Heart left ventricle (tissue), 16 donors: ENCODE data around the gene S1PR4. TPM values are rescaled to one million over a fixed set of nuclear protein-coding genes. Genes with fewer than 3 reads are reported as not detected.

ENCODE experiments used
- ATAC-seq, 4 donors: fragments of 200-7000 bp; cut with Tn5 transposase; one replicate each; pipeline ENCODE4 v1.9.1; 2020 to 2022; ENCODE audit warnings: moderate library complexity in 4 of 4, mild to moderate bottlenecking in 3 of 4, moderate number of reproducible peaks in 1 of 4
- DNase-seq, 5 donors: peaks; one replicate each; pipeline ENCODE4 v3.0.0-alpha.2; 2020
- H3K27ac ChIP-seq, 12 donors: fragments of 200-600 bp; sonication (generic) in 4 of 12; one replicate each; pipeline versions ENCODE4 v1.5.0 to v1.8.0; 2016 to 2022; ENCODE audit warnings: mild to moderate bottlenecking in 2 of 12
- H3K27me3 ChIP-seq, 9 donors: fragments of 200-600 bp; sonication (generic) in 2 of 9; one replicate each; pipeline versions ENCODE4 v1.5.1 to v1.8.0; 2016 to 2022; ENCODE audit warnings: mild to moderate bottlenecking in 3 of 9
- H3K36me3 ChIP-seq, 9 donors: fragments of 200-600 bp; sonication (generic) in 2 of 9; one replicate each; pipeline versions ENCODE4 v1.5.0 to v1.8.0; 2018 to 2022; ENCODE audit warnings: mild to moderate bottlenecking in 2 of 9
- H3K4me1 ChIP-seq, 12 donors: fragments of 200-600 bp; sonication (generic) in 4 of 12; one replicate each; pipeline versions ENCODE4 v1.5.0 to v1.8.0; 2016 to 2022; ENCODE audit warnings: mild to moderate bottlenecking in 3 of 12
- H3K4me3 ChIP-seq, 12 donors: fragments of 200-600 bp; sonication (generic) in 4 of 12; one replicate each; pipeline versions ENCODE4 v1.5.0 to v1.8.0; 2017 to 2022; ENCODE audit warnings: mild to moderate bottlenecking in 9 of 12, moderate library complexity in 4 of 12
- H3K9me3 ChIP-seq, 12 donors: fragments of 200-600 bp; sonication (generic) in 4 of 12; one replicate each; pipeline versions ENCODE4 v1.5.0 to v1.8.0; 2016 to 2022; ENCODE audit warnings: mild to moderate bottlenecking in 1 of 12
- CTCF ChIP-seq, 12 donors: fragments of 200-600 bp; sonication (generic) in 4 of 12; IDR thresholded peaks; one replicate each; pipeline versions ENCODE4 v1.5.0 to v1.8.0; 2018 to 2022; ENCODE audit warnings: antibody characterized with exemption in 12 of 12, mild to moderate bottlenecking in 5 of 12
- POLR2A ChIP-seq, 2 donors: fragments of 450-650 bp; IDR thresholded peaks; one replicate each; pipeline ENCODE4 v1.6.1; 2017; ENCODE audit warnings: antibody characterized with exemption in 2 of 2, mild to moderate bottlenecking in 2 of 2, moderate library complexity in 2 of 2
- WGBS, 4 donors: extraction: QIAGEN DNeasy Blood & Tissue Kit in 2 of 4; methylation state at CpG; one replicate each; pipeline versions ENCODE4 v1.1.5 to v1.1.7; 2013 to 2018; 5-methylcytosine and 5-hydroxymethylcytosine counted together
- intact Hi-C, 10 donors: fragments of 100-400 bp; cut with DNase I; formaldehyde crosslinking; loops; one replicate each; pipeline versions ENCODE4 v1.11.1 to v1.14.2; 2022
- polyA plus RNA-seq, 2 donors: library from polyadenylated mRNA; stranded (reverse); fragments of 200-250 nt; gene quantifications; one replicate each; pipeline ENCODE4 v1.2.3, GENCODE V29; 2013
- total RNA-seq, 9 donors: library from RNA; depleted of rRNA in 2 of 9; stranded (reverse); fragments of >200 nt in 2 of 9; fragmentation: NEBNext Ultra II Directional in 3 of 9; extraction: Animal tissue kit (Norgen Biotek cat#: 25700) in 3 of 9; gene quantifications; one replicate each; pipeline versions ENCODE4 v1.1.0 to v1.2.4, GENCODE V29; 2016 to 2023
- donor health status: ischemic (EF 13 %, LVEDD 7.1; RV severe dilation, severe dysfunction).
- donor health status: healthy with polysubstance abuse.
- donor health status: DM: no; HTN: yes; CAD: no.
- donor health status: DM: no; HTN: no; CAD: no.
- donor health status: ischemic (EF 25% LVEDD 6.9; RV normal size, moderate dysfunction).
- donor health status: ischemic (EF 25% LVEDD 5.7; RV mildly dilated, moderate dysfunction).
- donor health status: healthy.
- donor health status: DM: yes; HTN: yes; CAD: no.
- donor health status: ischemic (EF 35%, LVEDD 5.7; RV mildly dilated, moderate dysfunction).
- donor health status: nonischemic (EF 11% LVEDD 7.7; RV severe dilation, severe dysfunction).
- donor health status: DM: yes; HTN: yes; CAD: no.
- donor health status: PGD.
- donor health status: ischemic (EF 29% LVEDD 5.4; RV normal size, mild dysfunction).
- donor health status: nonischemic (EF 23%, LVEDD 6.1; RV moderate dilation, normal function).

Gene S1PR4
- total and polyA plus RNA-seq, 11 donors, result 0.35 to 5.5 (median 1.4) TPM

GRCh38 chr19:3198901-3199700 is 20.5 kb downstream of the S1PR4 start:
- TF ChIP-seq CTCF (IDR thresholded peaks at IDR 0.05), result no peak
- no peak for TF ChIP-seq POLR2A (IDR thresholded peaks at IDR 0.05)
- intact Hi-C loops, result no loop called here
- no peaks in the 10 kb centered on the region for H3K4me1 ChIP-seq
- H3K36me3 ChIP-seq, result peaks cover 0 to 35% (median 11%) of the 10 kb centered on the region in 9 donors
- 94 to 97% (median 95%) methylated on average over 14 to 43 of the region's 43 CpGs for WGBS, 4 donors
- H3K27ac ChIP-seq, result no peak overlapping the region
- no peak overlapping the region for H3K4me3 ChIP-seq
- no peaks in the 10 kb centered on the region for H3K27me3 ChIP-seq
- no peaks in the 10 kb centered on the region for H3K9me3 ChIP-seq
- DNase-seq (peak in 1 of 5 donors; percentile 22), ATAC-seq (peak in 1 of 4 donors; percentile 7)

GRCh38 chr19:3201072-3201700 is 22.6 kb downstream of the S1PR4 start:
- H3K9me3 ChIP-seq, result no peaks in the 10 kb centered on the region
- 94 to 99% (median 97%) methylated on average over 29 to 39 of the region's 39 CpGs for WGBS, 4 donors
- no peak for TF ChIP-seq CTCF (IDR thresholded peaks at IDR 0.05)
- TF ChIP-seq POLR2A (IDR thresholded peaks at IDR 0.05), result no peak
- H3K4me1 ChIP-seq, result no peaks in the 10 kb centered on the region
- H3K27ac ChIP-seq, result no peak overlapping the region
- DNase-seq, result peak in 1 of 5 donors; percentile 49
- ATAC-seq, result no peak
- H3K27me3 ChIP-seq, result no peaks in the 10 kb centered on the region
- H3K36me3 ChIP-seq, result peaks cover 0 to 56% (median 26%) of the 10 kb centered on the region in 9 donors
- intact Hi-C loops, result no loop called here
- no peak overlapping the region for H3K4me3 ChIP-seq

GRCh38 chr19:3201911-3202310 is 23.3 kb downstream of the S1PR4 start:
- DNase-seq, result no peak
- WGBS, 4 donors, result 88 to 100% (median 95%) methylated on average over 6 to 14 of the region's 14 CpGs
- intact Hi-C loops, result no loop called here

More at GRCh38 chr19:3201911-3202310, 23.3 kb downstream of the S1PR4 start:
- TF ChIP-seq CTCF (IDR thresholded peaks at IDR 0.05) (no peak), POLR2A (IDR thresholded peaks at IDR 0.05) (no peak)
- ATAC-seq, result no peak
- Histone ChIP-seq H3K9me3 (no peaks in the 10 kb centered on the region), H3K4me3 (no peak overlapping the region), H3K36me3 (peaks cover 0 to 63% (median 33%) of the 10 kb centered on the region in 9 donors), H3K4me1 (no peaks in the 10 kb centered on the region), H3K27me3 (no peaks in the 10 kb centered on the region), H3K27ac (no peak overlapping the region)
